GM23338 (cell line): ENCODE measurements around the gene BACE2. TPM values are rescaled to one million over a fixed set of nuclear protein-coding genes. Genes with fewer than 3 reads are reported as not detected.
"Not testable (repeated sequence)": the region's sequence is repeated elsewhere in the genome, so short reads cannot be mapped to it uniquely, and the experiment has no call there.

Source experiments
- ATAC-seq: fragments of 200-7000 bp; cut with Tn5 transposase; 3 replicates; pipeline ENCODE4 v1.9.1; 2020
- DNase-seq: peaks from one replicate; pipeline ENCODE4 v3.0.0-alpha.2; 2015; ENCODE audit warnings: low spot score
- H2AFZ ChIP-seq: fragments of 200-600 bp; sonication (generic); 2 replicates; pipeline ENCODE4 v1.8.0; 2016; ENCODE audit warnings: antibody characterized with exemption, mild to moderate bottlenecking, moderate library complexity
- H3F3A ChIP-seq: fragments of 200-600 bp; sonication (generic); replicated peaks from 2 replicates; pipeline ENCODE4 v1.8.0; 2017; ENCODE audit warnings: antibody characterized with exemption, mixed run types, low read depth
- H3K27ac ChIP-seq: fragments of 200-600 bp; sonication (generic); 2 replicates; pipeline ENCODE4 v1.6.1; 2016; ENCODE audit warnings: low read depth
- H3K27me3 ChIP-seq: fragments of 200-600 bp; sonication (generic); 2 replicates; pipeline ENCODE4 v1.8.0; 2016; ENCODE audit warnings: mild to moderate bottlenecking, mixed run types, moderate library complexity; ENCODE audit not compliant: insufficient read depth
- H3K36me3 ChIP-seq: fragments of 200-600 bp; sonication (generic); 2 replicates; pipeline ENCODE4 v1.8.0; 2016; ENCODE audit warnings: mild to moderate bottlenecking; ENCODE audit not compliant: insufficient read depth
- H3K4me1 ChIP-seq: fragments of 200-600 bp; sonication (generic); 2 replicates; pipeline ENCODE4 v1.8.0; 2016; ENCODE audit warnings: mild to moderate bottlenecking, moderate library complexity; ENCODE audit not compliant: insufficient read depth
- H3K4me2 ChIP-seq: fragments of 200-600 bp; sonication (generic); 2 replicates; pipeline ENCODE4 v1.7.1; 2017; ENCODE audit warnings: mixed run types
- H3K4me3 ChIP-seq: fragments of 200-600 bp; sonication (generic); 2 replicates; pipeline ENCODE4 v1.6.1; 2016; ENCODE audit warnings: mixed run types
- H3K79me2 ChIP-seq: fragments of 200-600 bp; sonication (generic); replicated peaks from 2 replicates; pipeline ENCODE4 v1.8.0; 2017; ENCODE audit warnings: mild to moderate bottlenecking; ENCODE audit not compliant: insufficient read depth
- H3K9me2 ChIP-seq: fragments of 200-600 bp; sonication (generic); 2 replicates; pipeline ENCODE4 v1.8.0; 2017; ENCODE audit not compliant: insufficient read depth
- H4K20me1 ChIP-seq: fragments of 200-600 bp; sonication (generic); replicated peaks from 2 replicates; pipeline ENCODE4 v1.8.0; 2017; ENCODE audit warnings: mild to moderate bottlenecking; ENCODE audit not compliant: insufficient read depth
- H3K27ac Mint-ChIP-seq: 2 replicates; pipeline ENCODE4 v1.8.0; 2020; ENCODE audit warnings: inconsistent platforms, mild to moderate bottlenecking, moderate library complexity, mixed read lengths
- H3K27me3 Mint-ChIP-seq: 3 replicates; pipeline ENCODE4 v1.8.0; 2022; ENCODE audit warnings: low read depth, mild to moderate bottlenecking, moderate library complexity, mixed read lengths, inconsistent platforms; ENCODE audit not compliant: insufficient read depth, poor library complexity
- H3K36me3 Mint-ChIP-seq: 3 replicates; pipeline ENCODE4 v1.8.0; 2021; ENCODE audit warnings: low read depth, mild to moderate bottlenecking, inconsistent platforms, moderate library complexity, mixed read lengths
- H3K4me1 Mint-ChIP-seq: 3 replicates; pipeline ENCODE4 v1.8.0; 2020; ENCODE audit warnings: mild to moderate bottlenecking, inconsistent platforms, mixed read lengths
- H3K4me3 Mint-ChIP-seq: 3 replicates; pipeline ENCODE4 v1.8.0; 2021; ENCODE audit warnings: moderate library complexity, mild to moderate bottlenecking, inconsistent platforms, mixed read lengths
- H3K9me3 Mint-ChIP-seq: 3 replicates; pipeline ENCODE4 v1.8.0; 2020; ENCODE audit warnings: moderate library complexity, mild to moderate bottlenecking, inconsistent platforms, mixed read lengths
- CREB1 ChIP-seq: fragments of 250-450 bp; sonication (Bioruptor Pico); IDR thresholded peaks from 2 replicates; pipeline ENCODE4 v1.5.0; 2020; ENCODE audit warnings: low read depth, mild to moderate bottlenecking, moderate library complexity
- CTCF ChIP-seq, 2 experiments: fragments of 200-600 bp in 1 of 2; sonication (generic) in 1 of 2; conservative IDR thresholded peaks; 2 replicates each; pipeline versions ENCODE4 v1.5.1 to v1.6.1; 2016 to 2017; ENCODE audit warnings: antibody characterized with exemption in 2 of 2, low read depth in 2 of 2, mild to moderate bottlenecking in 2 of 2, moderate library complexity in 1 of 2
- EZH2 ChIP-seq: fragments of 200-600 bp; sonication (generic); IDR thresholded peaks from one replicate; pipeline ENCODE4 v1.8.0; 2017; ENCODE audit warnings: antibody characterized with exemption, mild to moderate bottlenecking, low read depth; ENCODE audit not compliant: unreplicated experiment
- EZH2phosphoT487 ChIP-seq: fragments of 200-600 bp; sonication (generic); IDR thresholded peaks from one replicate; pipeline ENCODE4 v1.8.1; 2018; ENCODE audit warnings: antibody characterized with exemption; ENCODE audit not compliant: unreplicated experiment
- NANOG ChIP-seq: IDR thresholded peaks from 2 replicates; pipeline ENCODE4 v1.6.1; 2016; ENCODE audit warnings: antibody characterized with exemption, borderline replicate concordance
- POLR2AphosphoS5 ChIP-seq: IDR thresholded peaks from 2 replicates; pipeline ENCODE4 v1.6.1; 2016; ENCODE audit warnings: antibody characterized with exemption, low read depth
- REST ChIP-seq: IDR thresholded peaks from one replicate; pipeline ENCODE4 v1.6.1; 2018; ENCODE audit warnings: antibody characterized with exemption; ENCODE audit not compliant: unreplicated experiment
- STAT1 ChIP-seq: IDR thresholded peaks from one replicate; pipeline ENCODE4 v1.6.1; 2016; ENCODE audit warnings: antibody characterized with exemption; ENCODE audit not compliant: unreplicated experiment
- polyA plus RNA-seq: library from polyadenylated mRNA; unstranded; fragments of >200 nt; fragmentation: Nextera tagmentation; extraction: Ambion mirVana; gene quantifications from 2 replicates; pipeline ENCODE4 v1.2.1, GENCODE V29; 2016
- total RNA-seq: library from RNA; depleted of rRNA; stranded (reverse); fragments of >200 nt; shearing (Covaris generic); gene quantifications from 2 replicates; pipeline ENCODE4 v1.2.3, GENCODE V29; 2014
- TF ChIP-seq, protein P1 (sequence below): fragments of 250-450 bp; sonication (Bioruptor Pico); IDR thresholded peaks from 2 replicates; pipeline ENCODE4 v1.5.0; 2020; ENCODE audit warnings: mild to moderate bottlenecking, moderate library complexity

The BACE2 gene
- total and polyA plus RNA-seq, 2 experiments from 2014 or later = 3.5 to 6.8 TPM

DNA sequence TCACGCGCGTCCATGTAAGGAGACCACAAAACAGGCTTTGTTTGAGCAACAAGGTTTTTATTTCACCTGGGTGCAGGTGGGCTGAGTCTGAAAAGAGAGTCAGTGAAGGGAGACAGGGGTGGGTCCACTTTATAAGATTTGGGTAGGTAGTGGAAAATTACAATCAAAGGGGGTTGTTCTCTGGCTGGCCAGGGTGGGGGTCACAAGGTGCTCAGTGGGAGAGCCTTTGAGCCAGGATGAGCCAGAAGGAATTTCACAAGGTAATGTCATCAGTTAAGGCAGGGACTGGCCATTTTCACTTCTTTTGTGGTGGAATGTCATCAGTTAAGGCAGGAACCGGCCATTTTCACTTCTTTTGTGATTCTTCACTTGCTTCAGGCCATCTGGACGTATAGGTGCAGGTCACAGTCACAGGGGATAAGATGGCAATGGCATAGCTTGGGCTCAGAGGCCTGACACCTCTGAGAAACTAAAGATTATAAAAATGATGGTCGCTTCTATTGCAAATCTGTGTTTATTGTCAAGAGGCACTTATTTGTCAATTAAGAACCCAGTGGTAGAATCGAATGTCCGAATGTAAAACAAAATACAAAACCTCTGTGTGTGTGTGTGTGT, 76.4 kb downstream of the BACE2 start:
- not testable (repeated sequence) for H3K27me3 ChIP-seq, ATAC-seq, H3K4me2 ChIP-seq, H4K20me1 ChIP-seq, DNase-seq, H3K4me1 ChIP-seq, H3F3A ChIP-seq, H3K4me3 ChIP-seq, H3K4me3 Mint-ChIP-seq, H3K9me2 ChIP-seq, H3K27me3 Mint-ChIP-seq, H3K79me2 ChIP-seq, H2AFZ ChIP-seq, H3K27ac ChIP-seq, H3K9me3 Mint-ChIP-seq, H3K36me3 Mint-ChIP-seq, H3K36me3 ChIP-seq
- H3K4me1 Mint-ChIP-seq = peaks cover 25% of the 10 kb centered on the region
- peak overlapping the region; percentile 23; the same call in 1 of the 2 replicates for H3K27ac Mint-ChIP-seq

- Histone ChIP-seq H3K9me2 (no peaks in the 10 kb centered on the region), H3K4me3 (no peak overlapping the region), H4K20me1 (no peaks in the 10 kb centered on the region; the same call in 1 of the 2 replicates), H3K27ac (no peak overlapping the region), H3K4me2 (no peak overlapping the region), H3K79me2 (no peaks in the 10 kb centered on the region), H3K27me3 (no peaks in the 10 kb centered on the region), H2AFZ (0 out of 2 replicates have a peak overlapping the region, but pooled peaks have one; percentile 56), H3F3A (no peaks in the 10 kb centered on the region), H3K4me1 (peaks cover 6% of the 10 kb centered on the region; the same call in 1 of the 2 replicates), H3K36me3 (0 out of 2 replicates have a peak, but pooled peaks cover 3% of the 10 kb centered on the region)
- Mint-ChIP-seq H3K27ac (no peak overlapping the region), H3K27me3 (peaks cover 7% of the 10 kb centered on the region), H3K4me1 (peaks cover 25% of the 10 kb centered on the region), H3K4me3 (no peak overlapping the region), H3K36me3 (no peaks in the 10 kb centered on the region), H3K9me3 (no peaks in the 10 kb centered on the region)
- ATAC-seq (peak; percentile 57; the same call in 2 of the 3 replicates), DNase-seq (peak; percentile 8)
- TF ChIP-seq REST = no peak
- TF ChIP-seq EZH2 = no peak
- no peak for TF ChIP-seq EZH2phosphoT487
- no peak for TF ChIP-seq CTCF (conservative IDR thresholded peaks at IDR 0.05; ENCODE audit: low read depth in 2 of 2)
- TF ChIP-seq CREB1 (CRISPR knock-in tag) = no peak
- no peak for TF ChIP-seq STAT1
- TF ChIP-seq, protein P1, sequence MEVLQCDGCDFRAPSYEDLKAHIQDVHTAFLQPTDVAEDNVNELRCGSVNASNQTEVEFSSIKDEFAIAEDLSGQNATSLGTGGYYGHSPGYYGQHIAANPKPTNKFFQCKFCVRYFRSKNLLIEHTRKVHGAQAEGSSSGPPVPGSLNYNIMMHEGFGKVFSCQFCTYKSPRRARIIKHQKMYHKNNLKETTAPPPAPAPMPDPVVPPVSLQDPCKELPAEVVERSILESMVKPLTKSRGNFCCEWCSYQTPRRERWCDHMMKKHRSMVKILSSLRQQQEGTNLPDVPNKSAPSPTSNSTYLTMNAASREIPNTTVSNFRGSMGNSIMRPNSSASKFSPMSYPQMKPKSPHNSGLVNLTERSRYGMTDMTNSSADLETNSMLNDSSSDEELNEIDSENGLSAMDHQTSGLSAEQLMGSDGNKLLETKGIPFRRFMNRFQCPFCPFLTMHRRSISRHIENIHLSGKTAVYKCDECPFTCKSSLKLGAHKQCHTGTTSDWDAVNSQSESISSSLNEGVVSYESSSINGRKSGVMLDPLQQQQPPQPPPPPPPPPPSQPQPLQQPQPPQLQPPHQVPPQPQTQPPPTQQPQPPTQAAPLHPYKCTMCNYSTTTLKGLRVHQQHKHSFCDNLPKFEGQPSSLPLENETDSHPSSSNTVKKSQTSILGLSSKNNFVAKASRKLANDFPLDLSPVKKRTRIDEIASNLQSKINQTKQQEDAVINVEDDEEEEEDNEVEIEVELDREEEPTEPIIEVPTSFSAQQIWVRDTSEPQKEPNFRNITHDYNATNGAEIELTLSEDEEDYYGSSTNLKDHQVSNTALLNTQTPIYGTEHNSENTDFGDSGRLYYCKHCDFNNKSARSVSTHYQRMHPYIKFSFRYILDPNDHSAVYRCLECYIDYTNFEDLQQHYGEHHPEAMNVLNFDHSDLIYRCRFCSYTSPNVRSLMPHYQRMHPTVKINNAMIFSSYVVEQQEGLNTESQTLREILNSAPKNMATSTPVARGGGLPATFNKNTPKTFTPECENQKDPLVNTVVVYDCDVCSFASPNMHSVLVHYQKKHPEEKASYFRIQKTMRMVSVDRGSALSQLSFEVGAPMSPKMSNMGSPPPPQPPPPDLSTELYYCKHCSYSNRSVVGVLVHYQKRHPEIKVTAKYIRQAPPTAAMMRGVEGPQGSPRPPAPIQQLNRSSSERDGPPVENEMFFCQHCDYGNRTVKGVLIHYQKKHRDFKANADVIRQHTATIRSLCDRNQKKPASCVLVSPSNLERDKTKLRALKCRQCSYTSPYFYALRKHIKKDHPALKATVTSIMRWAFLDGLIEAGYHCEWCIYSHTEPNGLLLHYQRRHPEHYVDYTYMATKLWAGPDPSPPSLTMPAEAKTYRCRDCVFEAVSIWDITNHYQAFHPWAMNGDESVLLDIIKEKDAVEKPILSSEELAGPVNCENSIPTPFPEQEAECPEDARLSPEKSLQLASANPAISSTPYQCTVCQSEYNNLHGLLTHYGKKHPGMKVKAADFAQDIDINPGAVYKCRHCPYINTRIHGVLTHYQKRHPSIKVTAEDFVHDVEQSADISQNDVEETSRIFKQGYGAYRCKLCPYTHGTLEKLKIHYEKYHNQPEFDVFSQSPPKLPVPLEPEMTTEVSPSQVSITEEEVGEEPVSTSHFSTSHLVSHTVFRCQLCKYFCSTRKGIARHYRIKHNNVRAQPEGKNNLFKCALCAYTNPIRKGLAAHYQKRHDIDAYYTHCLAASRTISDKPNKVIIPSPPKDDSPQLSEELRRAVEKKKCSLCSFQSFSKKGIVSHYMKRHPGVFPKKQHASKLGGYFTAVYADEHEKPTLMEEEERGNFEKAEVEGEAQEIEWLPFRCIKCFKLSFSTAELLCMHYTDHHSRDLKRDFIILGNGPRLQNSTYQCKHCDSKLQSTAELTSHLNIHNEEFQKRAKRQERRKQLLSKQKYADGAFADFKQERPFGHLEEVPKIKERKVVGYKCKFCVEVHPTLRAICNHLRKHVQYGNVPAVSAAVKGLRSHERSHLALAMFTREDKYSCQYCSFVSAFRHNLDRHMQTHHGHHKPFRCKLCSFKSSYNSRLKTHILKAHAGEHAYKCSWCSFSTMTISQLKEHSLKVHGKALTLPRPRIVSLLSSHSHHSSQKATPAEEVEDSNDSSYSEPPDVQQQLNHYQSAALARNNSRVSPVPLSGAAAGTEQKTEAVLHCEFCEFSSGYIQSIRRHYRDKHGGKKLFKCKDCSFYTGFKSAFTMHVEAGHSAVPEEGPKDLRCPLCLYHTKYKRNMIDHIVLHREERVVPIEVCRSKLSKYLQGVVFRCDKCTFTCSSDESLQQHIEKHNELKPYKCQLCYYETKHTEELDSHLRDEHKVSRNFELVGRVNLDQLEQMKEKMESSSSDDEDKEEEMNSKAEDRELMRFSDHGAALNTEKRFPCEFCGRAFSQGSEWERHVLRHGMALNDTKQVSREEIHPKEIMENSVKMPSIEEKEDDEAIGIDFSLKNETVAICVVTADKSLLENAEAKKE (CRISPR knock-in tag) = no peak
- TF ChIP-seq NANOG = no peak
- TF ChIP-seq POLR2AphosphoS5 = no peak
Measured at GRCh38 chr21:41245509-41246135, 77.7 kb downstream of the BACE2 start.
